GM12864 (cell line): ENCODE data around the gene FAM169A.
"Not testable (repeated sequence)": the region's sequence is repeated elsewhere in the genome, so short reads cannot be mapped to it uniquely, and the experiment has no call there.

Experiments
- DNase-seq: peaks from one replicate; pipeline ENCODE4 v3.0.0-alpha.2; 2011; ENCODE audit warnings: low read depth
- H3K4me3 ChIP-seq: 2 replicates; pipeline ENCODE4 v1.5.1; 2011; ENCODE audit warnings: mild to moderate bottlenecking, low read depth, low read length, control low read depth
- CTCF ChIP-seq: IDR thresholded peaks from 2 replicates; pipeline ENCODE4 v1.5.1; 2011; ENCODE audit warnings: low read depth, mild to moderate bottlenecking, moderate library complexity, low read length, control low read depth, inconsistent platforms; ENCODE audit errors: missing control alignments

The FAM169A gene, protein sequence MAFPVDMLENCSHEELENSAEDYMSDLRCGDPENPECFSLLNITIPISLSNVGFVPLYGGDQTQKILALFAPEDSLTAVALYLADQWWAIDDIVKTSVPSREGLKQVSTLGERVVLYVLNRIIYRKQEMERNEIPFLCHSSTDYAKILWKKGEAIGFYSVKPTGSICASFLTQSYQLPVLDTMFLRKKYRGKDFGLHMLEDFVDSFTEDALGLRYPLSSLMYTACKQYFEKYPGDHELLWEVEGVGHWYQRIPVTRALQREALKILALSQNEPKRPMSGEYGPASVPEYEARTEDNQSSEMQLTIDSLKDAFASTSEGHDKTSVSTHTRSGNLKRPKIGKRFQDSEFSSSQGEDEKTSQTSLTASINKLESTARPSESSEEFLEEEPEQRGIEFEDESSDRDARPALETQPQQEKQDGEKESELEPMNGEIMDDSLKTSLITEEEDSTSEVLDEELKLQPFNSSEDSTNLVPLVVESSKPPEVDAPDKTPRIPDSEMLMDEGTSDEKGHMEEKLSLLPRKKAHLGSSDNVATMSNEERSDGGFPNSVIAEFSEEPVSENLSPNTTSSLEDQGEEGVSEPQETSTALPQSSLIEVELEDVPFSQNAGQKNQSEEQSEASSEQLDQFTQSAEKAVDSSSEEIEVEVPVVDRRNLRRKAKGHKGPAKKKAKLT

DNA sequence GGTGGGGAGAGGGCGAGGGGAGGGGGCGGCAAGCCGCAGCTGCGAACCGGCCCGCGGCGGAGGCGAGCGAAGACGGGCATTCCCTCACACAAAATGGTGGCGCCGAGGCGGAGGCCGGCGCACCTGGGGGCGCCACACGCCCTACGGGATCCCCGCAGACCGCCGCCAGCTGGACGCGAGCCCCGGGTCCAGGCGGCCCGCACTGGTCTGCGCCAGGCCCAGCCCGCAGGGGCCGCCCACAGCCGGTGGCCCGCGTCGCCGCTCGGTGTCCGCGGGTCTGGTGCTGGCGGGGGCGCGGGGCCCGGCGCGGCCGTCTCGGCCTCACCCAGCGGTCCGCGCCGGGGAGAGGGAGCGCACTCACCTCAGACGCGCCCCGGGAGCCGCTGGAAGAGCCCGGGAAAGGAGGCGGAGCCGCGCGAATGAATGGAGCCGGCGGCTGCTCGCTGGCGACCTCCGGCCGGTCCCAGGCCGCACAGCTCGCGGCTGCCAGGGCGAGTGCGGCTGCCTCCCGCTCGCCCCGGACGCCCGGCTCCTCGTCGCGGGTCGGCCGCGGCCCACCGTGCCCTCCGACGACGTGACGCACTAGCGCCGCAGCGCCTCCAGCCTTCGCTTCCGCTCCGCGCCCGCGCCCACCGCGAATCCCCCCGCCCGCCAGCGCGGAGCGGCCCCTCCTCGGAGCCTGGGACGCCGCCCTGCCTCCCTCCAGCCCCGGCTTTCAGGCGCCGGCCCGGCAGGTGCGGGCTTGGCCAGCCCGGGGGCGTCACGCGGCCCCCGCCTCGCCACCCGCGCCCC is at the start of gene FAM169A:
Gene FAM169A, minus strand, starts transcription at position 584 of the 792 bp plus-strand sequence. CDS start 24,711 bp downstream, outside the sequence.
- DNase-seq, result no peak
- peak within 1 kb of the TSS; percentile 45 for H3K4me3 ChIP-seq

DNA sequence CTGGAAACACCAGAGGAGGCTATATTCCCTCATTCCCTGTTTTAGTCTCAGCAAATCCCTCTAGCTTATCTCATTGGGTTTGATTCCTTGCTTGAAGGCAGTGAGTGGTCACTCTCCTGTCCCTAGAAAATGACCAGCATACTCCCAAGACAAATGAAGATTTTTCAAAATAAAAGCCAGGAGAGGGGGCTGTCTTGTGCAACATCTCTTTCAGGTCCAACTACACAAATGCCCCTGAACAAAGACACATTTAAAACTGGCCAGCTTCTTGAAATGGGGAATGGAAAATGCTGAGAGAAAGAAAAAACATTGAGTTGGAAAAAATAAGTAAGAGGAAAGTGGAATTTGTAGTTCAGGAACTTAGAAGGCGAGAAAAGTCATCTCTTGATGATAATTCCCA is 49.3 kb upstream of the FAM169A start:
- H3K4me3 ChIP-seq, result no peak overlapping the region
- TF ChIP-seq CTCF, result no peak
- no peak for DNase-seq

More for the DNA sequence above, at the start of gene FAM169A:
- no peak for TF ChIP-seq CTCF

DNA sequence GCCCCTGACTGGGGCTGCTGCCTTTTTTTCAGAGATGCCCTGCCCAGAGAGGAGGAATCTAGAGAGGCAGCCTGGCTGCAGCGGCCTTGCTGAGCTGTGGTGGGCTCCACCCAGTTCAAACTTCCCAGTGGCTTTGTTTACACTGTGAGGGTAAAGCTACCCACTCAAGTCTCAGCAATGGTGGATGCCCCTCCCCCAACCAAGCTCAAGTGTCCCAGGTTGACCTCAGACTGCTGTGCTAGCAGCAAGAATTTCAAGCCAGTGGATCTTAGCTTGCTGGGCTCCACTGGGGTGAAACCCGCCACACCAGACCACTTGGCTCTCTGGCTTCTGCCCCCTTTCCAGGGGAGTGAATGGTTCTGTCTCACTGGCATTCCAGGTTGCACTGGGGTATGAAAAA is 45.2 kb upstream of the FAM169A start:
- not testable (repeated sequence) for H3K4me3 ChIP-seq, DNase-seq

GRCh38 chr5:74909888-74910287 is 43.7 kb upstream of the FAM169A start:
- not testable (repeated sequence) for H3K4me3 ChIP-seq

GRCh38 chr5:74908237-74908636 is 42.0 kb upstream of the FAM169A start:
- not testable (repeated sequence) for H3K4me3 ChIP-seq, DNase-seq

More at GRCh38 chr5:74909888-74910287, 43.7 kb upstream of the FAM169A start:
- not testable (repeated sequence) for DNase-seq

DNA sequence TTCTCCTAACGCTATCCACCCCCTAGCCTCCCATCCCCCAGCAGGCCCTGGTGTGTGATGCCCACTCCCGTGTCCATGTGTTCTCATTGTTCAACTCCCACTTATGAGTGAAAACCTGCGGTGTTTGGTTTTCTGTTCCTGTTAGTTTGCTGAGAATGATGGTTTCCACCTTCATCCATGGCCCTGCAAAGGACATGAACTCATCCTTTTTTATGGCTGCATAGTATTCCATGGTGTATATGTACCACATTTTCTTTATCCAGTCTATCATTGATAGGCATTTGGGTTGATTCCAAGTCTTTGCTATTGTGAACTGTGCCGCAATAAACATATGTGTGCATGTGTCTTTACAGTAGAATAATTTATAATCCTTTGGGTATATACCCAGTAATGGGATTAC is 38.5 kb upstream of the FAM169A start:
- DNase-seq, H3K4me3 ChIP-seq: not testable (repeated sequence)

- no peak overlapping the region for H3K4me3 ChIP-seq
- TF ChIP-seq CTCF, result peak; percentile 54
- DNase-seq, result no peak
These were observed 37.1 kb upstream of the FAM169A start for GRCh38 chr5:74903165-74903787.

DNA sequence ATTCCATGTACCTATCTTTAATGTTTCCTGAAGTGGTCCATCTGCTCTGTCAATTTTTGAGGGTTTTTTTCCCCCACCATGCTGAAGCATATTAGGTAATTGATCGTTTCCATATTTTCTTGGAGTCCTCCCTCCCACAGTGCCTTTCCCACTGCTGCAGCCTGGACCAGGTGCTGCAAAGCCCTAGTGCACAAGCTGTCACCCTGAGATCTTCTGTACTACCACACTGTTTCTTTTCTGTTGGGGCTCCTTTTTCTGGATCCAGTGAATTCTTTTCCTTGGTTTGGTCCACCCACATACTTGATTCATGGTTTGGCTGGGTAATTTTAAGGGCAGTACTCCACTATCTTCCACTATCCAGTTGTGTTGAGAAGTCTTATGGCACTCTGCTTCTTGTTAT is 30.9 kb upstream of the FAM169A start:
- H3K4me3 ChIP-seq, result no peak overlapping the region
- TF ChIP-seq CTCF, result no peak
- no peak for DNase-seq
